Transverse colon (tissue), 4 donors: ENCODE data around the gene SLC7A8. TPM values are rescaled to one million over a fixed set of nuclear protein-coding genes. Genes with fewer than 3 reads are reported as not detected.

ENCODE experiments used
- DNase-seq: peaks from one replicate; pipeline ENCODE4 v3.0.0-alpha.2; 2019
- H3K27ac ChIP-seq, 4 donors: fragments of 200-600 bp; sonication (generic); 2 replicates each; pipeline ENCODE4 v1.5.1; 2016 to 2018; ENCODE audit warnings: inconsistent platforms in 4 of 4
- H3K27me3 ChIP-seq: fragments of 200-600 bp; sonication (generic); 2 replicates; pipeline ENCODE4 v1.5.1; 2017; ENCODE audit warnings: inconsistent platforms
- H3K36me3 ChIP-seq, 4 donors: fragments of 200-600 bp; sonication (generic); 2 replicates each; pipeline ENCODE4 v1.5.1; 2017 to 2019; ENCODE audit warnings: inconsistent platforms in 4 of 4
- H3K4me1 ChIP-seq, 4 donors: fragments of 200-600 bp; sonication (generic); 2 replicates each; pipeline ENCODE4 v1.5.1; 2017 to 2020; ENCODE audit warnings: inconsistent platforms in 4 of 4
- H3K4me3 ChIP-seq, 4 donors: fragments of 200-600 bp; sonication (generic); 1 replicate in 1 of 4; 2 replicates in 3 of 4; pipeline versions ENCODE4 v1.5.1 to v1.6.1; 2017 to 2019; ENCODE audit warnings: inconsistent platforms in 4 of 4
- H3K9me3 ChIP-seq, 2 donors: fragments of 200-600 bp; sonication (generic); 2 replicates each; pipeline ENCODE4 v1.5.1; 2017 to 2019; ENCODE audit warnings: inconsistent platforms in 2 of 2
- CTCF ChIP-seq, 5 experiments: fragments of 200-600 bp in 3 of 5; fragments of 450-650 bp in 2 of 5; sonication (generic) in 3 of 5; IDR thresholded peaks; 1 replicate in 2 of 5; 2 replicates in 3 of 5; pipeline ENCODE4 v1.5.1; 2016 to 2017; ENCODE audit warnings: antibody characterized with exemption in 5 of 5, inconsistent platforms in 3 of 5, mild to moderate bottlenecking in 2 of 5, moderate library complexity in 1 of 5
- EP300 ChIP-seq: sonication (generic); formaldehyde crosslinking; IDR thresholded peaks from one replicate; pipeline ENCODE4 v1.6.1; 2017; ENCODE audit warnings: antibody characterized with exemption, low read depth
- POLR2A ChIP-seq: fragments of 450-650 bp; IDR thresholded peaks from one replicate; pipeline ENCODE4 v1.6.1; 2016; ENCODE audit warnings: antibody characterized with exemption, mild to moderate bottlenecking, moderate library complexity
- POLR2AphosphoS5 ChIP-seq, 3 donors: sonication (generic); formaldehyde crosslinking; IDR thresholded peaks; one replicate each; pipeline ENCODE4 v1.6.1; 2016; ENCODE audit warnings: antibody characterized with exemption in 3 of 3
- WGBS, 2 donors: methylation state at CpG; one replicate each; pipeline ENCODE4 v1.1.5; 2018; ENCODE audit warnings: low coverage in 1 of 2; 5-methylcytosine and 5-hydroxymethylcytosine counted together
- in situ Hi-C, 4 donors: fragments of 200-750 bp; cut with MboI; loops; one replicate each; pipeline versions ENCODE4 v1.15.0 to v1.15.1; 2017; ENCODE audit warnings: low sequenced_read_pairs in 3 of 4, low pct_ligation_motif_present in 1 of 4, low pct_unique_long_range_greater_than_20kb in 1 of 4
- intact Hi-C: fragments of 100-400 bp; cut with DNase I; formaldehyde crosslinking; loops from one replicate; pipeline ENCODE4 v1.15.1; 2023; ENCODE audit warnings: low total_unique reads
- total RNA-seq, 4 donors: library from RNA; depleted of rRNA; stranded (reverse); fragments of >200 nt; gene quantifications; one replicate each; pipeline ENCODE4 v1.1.0, GENCODE V29; 2016

The SLC7A8 gene
- total RNA-seq, 4 donors from 2014 or later: 5.2 to 29.1 (median 14.2) TPM

DNA sequence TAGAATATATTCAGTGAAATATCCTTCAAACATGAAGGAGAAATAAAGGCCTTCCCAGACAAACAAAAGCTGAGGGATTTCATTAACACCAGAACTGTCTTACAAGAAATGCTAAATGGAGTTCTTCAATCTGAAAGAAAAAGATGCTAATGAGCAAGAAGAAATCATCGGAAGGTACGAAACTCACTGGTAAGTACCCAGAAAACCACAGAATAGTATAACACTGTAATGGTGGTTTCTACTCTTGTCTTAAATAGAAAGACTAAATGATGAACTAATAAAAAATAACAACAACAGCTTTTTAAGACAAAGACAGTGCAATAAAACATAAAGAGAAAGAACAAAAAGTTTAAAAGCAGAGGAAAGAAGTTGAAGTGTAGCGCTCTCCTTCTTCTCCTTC lies 35.6 kb upstream of the SLC7A8 start:
- H3K27ac ChIP-seq: no peak overlapping the region
- intact Hi-C loops (no loop called here), in situ Hi-C loops (no loop called here)
- no peaks in the 10 kb centered on the region for H3K4me1 ChIP-seq
- H3K4me3 ChIP-seq: no peak overlapping the region
- no peaks in the 10 kb centered on the region for H3K27me3 ChIP-seq
- WGBS, 2 donors: 63 to 90% methylated on average over 3 of the region's 3 CpGs
- no peak for DNase-seq
- H3K36me3 ChIP-seq: no peaks in the 10 kb centered on the region
- H3K9me3 ChIP-seq: peaks cover 0 to 3% of the 10 kb centered on the region in 2 donors
- no peak for TF ChIP-seq POLR2AphosphoS5 (IDR thresholded peaks at IDR 0.05)
- TF ChIP-seq EP300: no peak
- no peak for TF ChIP-seq POLR2A
- no peak for TF ChIP-seq CTCF (IDR thresholded peaks at IDR 0.05)

- 88 to 90% methylated on average over 2 to 6 of the region's 6 CpGs for WGBS, 2 donors
- in situ Hi-C loops (no loop called here), intact Hi-C loops (no loop called here)
- no peak overlapping the region for H3K27ac ChIP-seq
- no peaks in the 10 kb centered on the region for H3K4me1 ChIP-seq
- H3K36me3 ChIP-seq: no peaks in the 10 kb centered on the region
- H3K27me3 ChIP-seq: no peaks in the 10 kb centered on the region
- H3K4me3 ChIP-seq: no peak overlapping the region
- TF ChIP-seq CTCF (IDR thresholded peaks at IDR 0.05) (no peak), POLR2AphosphoS5 (IDR thresholded peaks at IDR 0.05) (no peak), EP300 (no peak), POLR2A (no peak)
- no peak for DNase-seq
- H3K9me3 ChIP-seq: peaks cover 0 to 3% of the 10 kb centered on the region in 2 donors
Measured at GRCh38 chr14:23217032-23218020, 33.9 kb upstream of the SLC7A8 start.

DNA sequence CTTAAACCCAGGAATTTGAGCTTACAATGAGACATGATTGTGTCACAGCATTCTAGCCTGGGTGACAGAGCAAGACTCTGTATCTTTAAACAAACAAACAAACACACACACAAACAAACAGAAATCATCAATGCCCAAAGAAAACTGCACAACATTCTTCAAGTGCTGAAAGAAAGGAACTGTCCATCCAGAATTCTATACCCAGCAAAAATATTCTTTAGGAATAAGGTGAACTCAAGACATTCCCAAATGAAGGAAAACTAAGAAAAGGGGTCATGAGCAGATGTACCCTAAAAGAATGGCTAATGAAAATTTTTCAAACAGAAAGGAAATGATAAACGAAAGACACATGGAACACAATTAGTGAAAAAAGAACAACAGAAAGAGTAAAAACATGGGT lies 32.0 kb upstream of the SLC7A8 start:
- Histone ChIP-seq H3K4me3 (no peak overlapping the region), H3K9me3 (peaks cover 0 to 3% of the 10 kb centered on the region in 2 donors), H3K27ac (no peak overlapping the region), H3K36me3 (no peaks in the 10 kb centered on the region), H3K27me3 (no peaks in the 10 kb centered on the region), H3K4me1 (no peaks in the 10 kb centered on the region)
- WGBS, 2 donors: 91 to 100% methylated on average over 1 of the region's 1 CpG
- in situ Hi-C loops: no loop called here
- intact Hi-C loops: no loop called here
- TF ChIP-seq POLR2A (no peak), EP300 (no peak), POLR2AphosphoS5 (IDR thresholded peaks at IDR 0.05) (no peak), CTCF (IDR thresholded peaks at IDR 0.05) (no peak)
- DNase-seq: no peak

DNA sequence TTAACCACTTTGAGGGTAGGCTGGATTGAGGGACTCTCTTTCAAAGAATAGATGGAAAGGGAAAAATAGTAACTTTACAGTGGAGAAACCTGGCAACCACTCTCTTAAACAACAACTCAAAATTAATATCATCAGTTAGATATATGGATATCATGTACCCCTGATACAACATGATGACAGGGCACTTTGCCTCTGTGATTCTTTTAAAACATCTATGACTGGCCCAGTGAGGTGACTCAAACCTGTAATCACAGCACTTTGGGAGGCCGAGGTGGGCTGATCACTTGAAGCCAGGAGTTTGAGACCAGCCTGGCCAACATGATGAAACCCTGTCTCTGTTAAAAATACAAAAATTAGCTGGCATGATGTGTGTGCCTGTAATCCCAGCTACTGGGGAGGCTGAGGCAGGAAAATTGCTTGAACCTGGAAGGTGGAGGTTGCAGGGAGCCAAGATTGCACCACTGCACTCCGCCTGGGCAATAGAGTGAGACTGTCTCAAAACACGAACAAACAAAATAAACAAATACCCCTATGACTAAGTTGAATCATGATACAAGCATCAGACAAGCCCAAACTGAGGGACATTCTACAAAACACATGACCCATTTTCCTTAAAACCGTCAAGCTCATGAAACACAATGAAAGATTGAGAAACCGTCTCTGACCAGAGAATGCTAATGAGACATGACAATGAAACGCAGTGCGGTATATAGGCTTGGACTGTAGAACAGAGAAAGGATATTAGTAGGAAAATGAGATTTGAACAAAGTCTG lies 26.4 kb upstream of the SLC7A8 start:
- no peak for TF ChIP-seq CTCF (IDR thresholded peaks at IDR 0.05)
- TF ChIP-seq EP300: no peak
- TF ChIP-seq POLR2A: no peak
- TF ChIP-seq POLR2AphosphoS5 (IDR thresholded peaks at IDR 0.05): no peak
- WGBS, 2 donors: 82 to 87% methylated on average over 7 of the region's 7 CpGs
- Histone ChIP-seq H3K4me1 (no peaks in the 10 kb centered on the region), H3K27me3 (no peaks in the 10 kb centered on the region), H3K27ac (no peak overlapping the region), H3K4me3 (no peak overlapping the region), H3K9me3 (no peaks in the 10 kb centered on the region), H3K36me3 (no peaks in the 10 kb centered on the region)
- no peak for DNase-seq
- intact Hi-C loops: no loop called here
- in situ Hi-C loops: no loop called here
